Stimulated activated CD8-positive, alpha-beta memory T cell treated with anti-CD3 and anti-CD28 coated beads, Interleukin-15, amount 100 ng/mL, for 1 hour (primary cell): ENCODE data around the gene FANCL.
"Not testable (repeated sequence)": the region's sequence is repeated elsewhere in the genome, so short reads cannot be mapped to it uniquely, and the experiment has no call there.

Source experiments
- DNase-seq: peaks from one replicate; pipeline ENCODE4 v3.0.0-alpha.2; 2020; ENCODE audit warnings: low read depth

The FANCL gene

GRCh38 chr2:58145769-58146168, 95.4 kb downstream of the FANCL start:
- DNase-seq, result not testable (repeated sequence)

- no peak for DNase-seq
Observed at GRCh38 chr2:58140508-58141072, 100.5 kb downstream of the FANCL start.

GRCh38 chr2:58138396-58139030, 102.6 kb downstream of the FANCL start:
- no peak for DNase-seq

- DNase-seq, result no peak
Observed at GRCh38 chr2:58137856-58138255, 103.3 kb downstream of the FANCL start.

GRCh38 chr2:58137221-58137620, 103.9 kb downstream of the FANCL start:
- DNase-seq, result no peak

- no peak for DNase-seq
Observed at GRCh38 chr2:58135861-58136260, 105.3 kb downstream of the FANCL start.

- no peak for DNase-seq
Observed at GRCh38 chr2:58133395-58133794, 107.7 kb downstream of the FANCL start.

GRCh38 chr2:58131191-58132011, 109.7 kb downstream of the FANCL start:
- no peak for DNase-seq

GRCh38 chr2:58130238-58130637, 110.9 kb downstream of the FANCL start:
- no peak for DNase-seq

GRCh38 chr2:58127111-58127510, 114.0 kb downstream of the FANCL start:
- DNase-seq, result no peak

- DNase-seq, result no peak
Observed at GRCh38 chr2:58122540-58122939, 118.6 kb downstream of the FANCL start.

- no peak for DNase-seq
Observed at GRCh38 chr2:58122040-58122439, 119.1 kb downstream of the FANCL start.

- DNase-seq, result no peak
Observed at GRCh38 chr2:58120626-58121229, 120.4 kb downstream of the FANCL start.

GRCh38 chr2:58113563-58113962, 127.6 kb downstream of the FANCL start:
- not testable (repeated sequence) for DNase-seq

GRCh38 chr2:58110765-58111164, 130.4 kb downstream of the FANCL start:
- no peak for DNase-seq

GRCh38 chr2:58109481-58109880, 131.6 kb downstream of the FANCL start:
- DNase-seq, result no peak
